Measurements from ENCODE around the gene ANKRD36. TPM values are rescaled to one million over a fixed set of nuclear protein-coding genes. Genes with fewer than 3 reads are reported as not detected.
"Not testable (repeated sequence)": the region's sequence is repeated elsewhere in the genome, so short reads cannot be mapped to it uniquely, and the experiment has no call there.

The ANKRD36 gene
- polyA plus RNA-seq, 3 donors, result 14.3 to 28.4 (median 16.5) TPM

GRCh38 chr2:97098786-97099372, 14.1 kb upstream of the ANKRD36 start:
- not testable (repeated sequence) for DNase-seq (ENCODE audit: extremely low read depth in 1 of 11, low read depth in 9 of 11, low spot score in 4 of 11)

DNA sequence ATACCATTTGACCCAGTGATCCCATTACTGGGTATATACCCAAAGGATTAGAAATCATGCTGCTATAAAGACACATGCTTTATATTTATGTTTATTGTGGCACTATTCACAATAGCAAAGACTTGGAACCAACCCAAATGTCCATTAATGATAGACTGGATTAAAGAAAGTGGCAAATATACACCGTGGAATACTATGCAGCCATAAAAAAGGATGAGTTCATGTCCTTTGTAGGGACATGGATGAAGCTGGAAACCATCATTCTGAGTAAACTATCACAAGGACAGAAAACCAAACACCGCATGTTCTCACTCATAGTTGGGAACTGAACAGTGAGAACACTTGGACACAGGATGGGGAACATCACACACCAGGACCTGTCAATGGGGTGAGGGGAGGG, 6.1 kb upstream of the ANKRD36 start:
- not testable (repeated sequence) for DNase-seq (ENCODE audit: extremely low read depth in 1 of 11, low read depth in 9 of 11, low spot score in 4 of 11)

DNA sequence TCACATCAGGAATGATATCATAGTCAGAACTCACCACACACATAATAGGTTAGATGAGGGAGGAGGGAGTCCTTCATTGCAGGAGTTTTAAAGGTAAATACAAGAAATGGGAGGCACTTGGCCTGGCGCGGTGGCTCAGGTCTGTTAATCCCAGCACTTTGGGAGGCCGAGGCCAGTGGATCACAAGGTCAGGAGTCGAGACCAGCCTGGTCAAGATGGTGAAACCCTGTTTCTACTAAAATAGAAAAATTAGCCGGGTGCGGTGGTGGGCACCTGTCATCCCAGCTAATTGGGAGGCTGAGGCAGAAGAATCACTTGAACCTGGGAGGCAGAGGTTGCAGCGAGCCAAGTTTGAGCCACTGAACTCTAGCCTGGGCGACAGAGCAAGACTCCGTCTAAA, 1.7 kb upstream of the ANKRD36 start:
- DNase-seq (ENCODE audit: extremely low read depth in 1 of 11, low read depth in 9 of 11, low spot score in 4 of 11), result not testable (repeated sequence)

DNA sequence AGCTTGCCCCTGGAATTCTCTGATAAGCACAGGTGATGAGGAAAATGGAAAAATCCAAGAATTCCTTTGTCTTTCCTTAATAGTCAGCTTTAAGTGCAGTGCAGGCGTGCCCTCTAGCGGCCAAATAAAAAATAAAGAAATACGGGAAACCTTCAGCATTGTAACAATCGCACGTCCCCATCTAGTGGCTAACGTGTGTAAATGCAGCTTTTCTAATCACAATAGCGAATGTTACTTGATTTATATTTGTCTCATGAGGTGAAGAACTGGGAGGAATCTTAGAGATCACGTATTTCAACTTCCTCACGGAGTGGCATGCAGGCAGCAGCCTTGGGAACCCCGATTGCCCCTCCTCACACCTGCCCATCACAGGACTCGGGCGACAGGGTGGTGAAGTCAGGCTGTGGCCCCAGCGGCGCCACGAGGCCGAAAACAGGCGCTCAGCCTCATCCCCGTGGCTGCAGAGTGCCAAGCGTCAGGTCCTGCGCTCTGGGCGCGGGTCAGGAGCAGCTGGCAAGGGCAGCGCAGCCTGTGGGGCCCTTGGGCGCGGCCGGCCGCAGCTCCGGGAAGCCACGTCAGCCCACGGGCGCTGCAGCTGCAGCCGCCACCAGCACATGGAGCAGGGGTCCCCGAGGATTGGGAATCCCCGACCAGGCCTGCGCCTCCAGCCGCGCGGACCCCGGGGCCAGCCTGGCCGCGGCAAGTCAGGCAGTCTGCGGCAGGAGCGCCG, 468 bp upstream of the ANKRD36 start:
- DNase-seq (ENCODE audit: extremely low read depth in 1 of 11, low read depth in 9 of 11, low spot score in 4 of 11), result peak in 6 of 11 donors; percentile 17 to 37 (median 26)

DNA sequence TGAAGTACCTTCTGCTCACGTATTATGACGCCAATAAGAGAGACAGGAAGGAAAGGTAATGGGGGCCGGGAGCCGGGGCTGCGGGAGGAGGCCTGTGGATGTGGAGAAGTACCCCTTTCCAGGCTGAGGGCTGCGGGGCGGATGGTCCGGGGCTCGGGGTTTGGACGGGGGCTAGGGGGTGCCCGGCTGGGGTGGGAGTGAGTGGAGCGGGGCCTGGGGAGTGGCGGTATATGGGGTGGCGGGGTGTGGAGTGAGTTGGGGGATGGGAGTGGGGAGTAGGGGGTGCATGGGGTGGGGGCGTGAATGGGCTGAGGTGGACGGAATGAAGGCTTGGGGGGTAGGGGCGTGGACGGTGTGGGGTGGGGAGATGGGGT, 916 bp downstream of the ANKRD36 start:
- DNase-seq (ENCODE audit: extremely low read depth in 1 of 11, low read depth in 9 of 11, low spot score in 4 of 11), result not testable (repeated sequence)

DNA sequence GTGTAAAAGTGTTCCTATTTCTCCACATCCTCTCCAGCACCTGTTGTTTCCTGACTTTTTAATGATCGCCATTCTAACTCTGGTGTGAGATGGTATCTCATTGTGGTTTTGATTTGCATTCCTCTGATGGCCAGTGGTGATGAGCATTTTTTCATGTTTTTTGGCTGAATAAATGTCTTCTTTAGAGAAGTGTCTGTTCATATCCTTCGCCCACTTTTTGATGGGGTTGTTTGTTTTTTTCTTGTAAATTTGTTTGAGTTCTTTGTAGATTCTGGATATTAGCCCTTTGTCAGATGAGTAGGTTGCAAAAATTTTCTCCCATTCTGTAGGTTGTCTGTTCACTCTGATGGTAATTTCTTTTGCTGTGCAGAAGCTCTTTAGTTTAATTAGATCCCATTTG, 16.1 kb downstream of the ANKRD36 start:
- DNase-seq (ENCODE audit: extremely low read depth in 1 of 11, low read depth in 9 of 11, low spot score in 4 of 11), result not testable (repeated sequence)

- DNase-seq (ENCODE audit: extremely low read depth in 1 of 11, low read depth in 9 of 11, low spot score in 4 of 11), result not testable (repeated sequence)
Observed at GRCh38 chr2:97144016-97144415, 31.1 kb downstream of the ANKRD36 start.

- DNase-seq (ENCODE audit: extremely low read depth in 1 of 11, low read depth in 9 of 11, low spot score in 4 of 11), result not testable (repeated sequence)
Observed at GRCh38 chr2:97166548-97166947, 53.6 kb downstream of the ANKRD36 start.

DNA sequence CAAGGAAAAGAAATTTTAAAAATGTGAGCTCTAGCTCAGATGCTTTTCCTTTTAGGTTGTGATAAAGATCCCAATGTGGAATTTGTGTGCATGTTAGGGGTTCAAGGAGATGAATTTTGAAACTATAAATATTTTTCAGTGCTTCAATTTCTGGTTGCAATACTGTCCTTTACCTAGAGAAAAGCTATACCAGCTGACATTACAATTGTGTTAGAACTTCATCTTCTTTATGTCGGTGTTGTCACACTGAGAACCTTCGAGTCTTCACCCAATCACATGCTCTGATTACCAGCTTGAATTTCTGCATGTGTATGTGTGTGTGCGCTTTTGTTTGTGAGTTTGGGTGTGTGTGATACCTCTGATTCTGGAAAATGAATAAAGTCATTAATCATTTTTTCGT, 55.0 kb downstream of the ANKRD36 start:
- DNase-seq (ENCODE audit: extremely low read depth in 1 of 11, low read depth in 9 of 11, low spot score in 4 of 11), result not testable (repeated sequence)

DNA sequence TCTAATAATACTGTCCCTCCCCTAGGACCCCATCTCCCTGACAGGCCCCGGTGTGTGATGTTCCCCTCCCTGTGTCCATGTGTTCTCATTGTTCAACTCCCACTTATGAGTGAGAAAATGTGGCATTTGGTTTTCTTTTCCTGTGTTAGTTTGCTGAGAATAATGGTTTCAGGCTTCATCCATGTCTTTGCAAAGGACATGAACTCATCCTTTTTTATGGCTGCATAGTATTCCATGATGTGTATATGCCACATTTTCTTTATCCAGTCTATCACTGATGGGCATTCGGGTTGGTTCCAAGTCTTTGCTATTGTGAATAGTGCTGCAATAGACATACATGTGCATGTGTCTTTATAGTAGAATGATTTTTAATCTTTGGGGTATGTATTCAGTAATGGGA, 55.6 kb downstream of the ANKRD36 start:
- not testable (repeated sequence) for DNase-seq (ENCODE audit: extremely low read depth in 1 of 11, low read depth in 9 of 11, low spot score in 4 of 11)

GRCh38 chr2:97180391-97180790, 67.4 kb downstream of the ANKRD36 start:
- DNase-seq (ENCODE audit: extremely low read depth in 1 of 11, low read depth in 9 of 11, low spot score in 4 of 11), result not testable (repeated sequence)

DNA sequence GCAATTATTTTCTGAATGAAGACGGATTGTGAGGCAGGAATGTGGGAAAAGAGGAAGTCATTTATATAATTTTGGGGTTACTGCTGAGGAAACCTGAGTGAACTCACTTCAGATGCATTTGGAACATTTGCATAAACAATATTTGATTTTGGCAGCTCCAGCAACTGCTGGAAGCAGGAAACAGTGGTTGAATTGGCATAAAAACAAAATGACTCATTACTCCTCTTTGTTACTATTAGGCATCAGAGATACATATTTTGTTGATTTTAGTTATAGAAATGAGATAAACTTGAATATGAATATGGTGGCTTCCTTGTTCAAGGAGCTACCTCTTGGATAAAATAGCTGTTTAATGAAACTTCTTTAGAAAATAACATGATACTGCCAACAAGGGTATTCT, 82.4 kb downstream of the ANKRD36 start:
- not testable (repeated sequence) for DNase-seq (ENCODE audit: extremely low read depth in 1 of 11, low read depth in 9 of 11, low spot score in 4 of 11)

- DNase-seq (ENCODE audit: extremely low read depth in 1 of 11, low read depth in 9 of 11, low spot score in 4 of 11), result not testable (repeated sequence)
Observed at GRCh38 chr2:97197251-97197650, 84.3 kb downstream of the ANKRD36 start.

- not testable (repeated sequence) for DNase-seq (ENCODE audit: extremely low read depth in 1 of 11, low read depth in 9 of 11, low spot score in 4 of 11)
Observed at GRCh38 chr2:97200887-97201286, 87.9 kb downstream of the ANKRD36 start.

GRCh38 chr2:97202643-97203250, 89.8 kb downstream of the ANKRD36 start:
- not testable (repeated sequence) for DNase-seq (ENCODE audit: extremely low read depth in 1 of 11, low read depth in 9 of 11, low spot score in 4 of 11)

DNA sequence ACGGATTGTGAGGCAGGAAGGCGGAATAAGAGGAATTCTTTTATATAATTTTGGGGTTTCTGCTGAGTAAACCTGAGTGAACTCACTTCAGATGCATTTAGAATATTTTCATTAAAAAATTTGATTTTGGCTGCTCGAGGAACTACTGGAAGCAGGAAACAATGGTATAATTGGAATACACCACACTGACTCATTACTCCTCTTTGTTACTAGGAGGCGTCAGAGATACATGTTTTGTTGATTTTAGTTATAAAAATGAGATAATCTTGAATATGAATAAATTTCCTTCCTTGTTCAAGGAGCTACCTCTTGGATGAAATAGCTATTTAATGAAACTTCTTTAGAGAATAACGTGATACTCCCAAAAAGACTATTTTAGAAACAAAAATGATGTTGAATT, 97.4 kb downstream of the ANKRD36 start:
- DNase-seq (ENCODE audit: extremely low read depth in 1 of 11, low read depth in 9 of 11, low spot score in 4 of 11), result no peak

DNA sequence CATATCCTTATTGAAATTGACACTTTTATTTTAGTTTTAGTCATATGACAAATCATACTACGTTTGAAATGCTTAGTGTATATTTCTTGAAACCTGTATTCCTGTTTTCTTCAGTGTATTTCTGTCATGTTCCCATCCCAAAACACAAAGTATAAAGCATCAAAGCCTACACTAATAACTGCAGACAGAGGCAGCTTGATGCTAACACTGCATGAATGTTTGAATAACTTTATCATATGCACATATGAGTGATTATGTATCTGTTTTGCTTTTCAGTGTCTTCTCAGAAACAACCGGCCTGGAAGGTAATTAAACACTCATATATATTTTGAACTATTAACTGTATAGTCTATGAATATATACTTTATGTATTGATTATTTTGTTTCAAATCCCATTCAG, 102.1 kb downstream of the ANKRD36 start:
- not testable (repeated sequence) for DNase-seq (ENCODE audit: extremely low read depth in 1 of 11, low read depth in 9 of 11, low spot score in 4 of 11)

DNA sequence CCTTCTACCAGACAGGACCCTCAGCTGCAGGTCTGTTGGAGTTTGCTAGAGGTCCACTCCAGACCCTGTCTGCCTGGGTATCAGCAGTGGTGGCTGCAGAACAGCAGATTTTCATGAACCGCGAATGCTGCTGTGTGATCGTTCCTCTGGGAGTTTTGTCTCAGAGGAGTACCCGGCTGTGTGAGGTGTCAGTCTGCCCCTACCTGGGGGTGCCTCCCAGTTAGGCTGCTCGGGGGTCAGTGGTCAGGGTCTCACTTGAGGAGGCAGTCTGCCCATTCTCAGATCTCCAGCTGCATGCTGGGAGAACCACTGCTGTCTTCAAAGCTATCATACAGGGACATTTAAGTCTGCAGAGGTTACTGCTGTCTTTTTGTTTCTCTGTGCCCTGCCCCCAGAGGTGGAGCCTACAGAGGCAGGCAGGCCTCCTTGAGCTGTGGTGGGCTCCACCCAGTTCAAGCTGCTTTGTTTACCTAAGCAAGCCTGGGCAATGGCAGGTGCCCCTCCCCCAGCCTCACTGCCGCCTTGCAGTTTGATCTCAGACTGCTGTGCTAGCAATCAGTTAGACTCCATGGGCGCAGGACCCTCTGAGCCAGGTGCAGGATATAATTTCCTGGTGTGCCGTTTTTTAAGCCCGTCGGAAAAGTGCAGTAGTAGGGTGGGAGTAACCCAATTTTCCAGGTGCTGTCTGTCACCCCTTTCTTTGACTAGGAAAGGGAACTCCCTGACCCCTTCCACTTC, 118.1 kb downstream of the ANKRD36 start:
- not testable (repeated sequence) for DNase-seq (ENCODE audit: extremely low read depth in 1 of 11, low read depth in 9 of 11, low spot score in 4 of 11)

- DNase-seq (ENCODE audit: extremely low read depth in 1 of 11, low read depth in 9 of 11, low spot score in 4 of 11), result not testable (repeated sequence)
Observed at GRCh38 chr2:97232981-97233380, 120.0 kb downstream of the ANKRD36 start.
